CD4-positive, alpha-beta T cell treated with Interleukin-6 for 4 hours (primary cell): ENCODE results near the gene GALNT2.

Source experiments
- DNase-seq: peaks from one replicate; pipeline ENCODE4 v3.0.0-alpha.2; 2020; ENCODE audit warnings: mixed read lengths

The GALNT2 gene

GRCh38 chr1:230286166-230286889, 219.3 kb downstream of the GALNT2 start:
- DNase-seq: no peak

- DNase-seq: no peak
Measured at GRCh38 chr1:230286890-230287269, 219.8 kb downstream of the GALNT2 start.

- no peak for DNase-seq
Measured at GRCh38 chr1:230287674-230288315, 220.8 kb downstream of the GALNT2 start.

GRCh38 chr1:230288641-230289349, 221.8 kb downstream of the GALNT2 start:
- no peak for DNase-seq

- DNase-seq: no peak
Measured at GRCh38 chr1:230289350-230289644, 222.3 kb downstream of the GALNT2 start.

- DNase-seq: no peak
Measured at GRCh38 chr1:230291731-230292620, 224.9 kb downstream of the GALNT2 start.

- no peak for DNase-seq
Measured at GRCh38 chr1:230292689-230293389, 225.8 kb downstream of the GALNT2 start.

- no peak for DNase-seq
Measured at GRCh38 chr1:230293390-230293700, 226.3 kb downstream of the GALNT2 start.

- no peak for DNase-seq
Measured at GRCh38 chr1:230295367-230295766, 228.3 kb downstream of the GALNT2 start.

- DNase-seq: no peak
Measured at GRCh38 chr1:230299191-230300006, 232.4 kb downstream of the GALNT2 start.

GRCh38 chr1:230300322-230301301, 233.6 kb downstream of the GALNT2 start:
- no peak for DNase-seq

GRCh38 chr1:230301322-230301721, 234.3 kb downstream of the GALNT2 start:
- DNase-seq: no peak

- DNase-seq: no peak
Measured at GRCh38 chr1:230301822-230302221, 234.8 kb downstream of the GALNT2 start.

GRCh38 chr1:230303069-230303468, 236.0 kb downstream of the GALNT2 start:
- DNase-seq: no peak

- no peak for DNase-seq
Measured at GRCh38 chr1:230303822-230304221, 236.8 kb downstream of the GALNT2 start.

- no peak for DNase-seq
Measured at GRCh38 chr1:230306169-230306568, 239.1 kb downstream of the GALNT2 start.

GRCh38 chr1:230307213-230307612, 240.2 kb downstream of the GALNT2 start:
- DNase-seq: no peak

GRCh38 chr1:230308039-230308438, 241.0 kb downstream of the GALNT2 start:
- no peak for DNase-seq

GRCh38 chr1:230308821-230309220, 241.8 kb downstream of the GALNT2 start:
- no peak for DNase-seq

- DNase-seq: no peak
Measured at GRCh38 chr1:230309646-230310177, 242.7 kb downstream of the GALNT2 start.
